Fibroblast of lung (primary cell): ENCODE results near the gene KCNIP4. TPM values are rescaled to one million over a fixed set of nuclear protein-coding genes. Genes with fewer than 3 reads are reported as not detected.

Source experiments
- DNase-seq, 2 donors: peaks; one replicate each; pipeline versions ENCODE4 v3.0.0 to v3.0.0-alpha.2; 2010; ENCODE audit warnings: low read depth in 2 of 2
- H2AFZ ChIP-seq: 2 replicates; pipeline ENCODE4 v1.5.1; 2012; ENCODE audit warnings: low read length, control low read depth, inconsistent platforms
- H3K27ac ChIP-seq: 2 replicates; pipeline ENCODE4 v1.5.1; 2011; ENCODE audit warnings: low read length, control low read depth; ENCODE audit not compliant: insufficient read depth
- H3K27me3 ChIP-seq: 2 replicates; pipeline ENCODE4 v1.5.1; 2011; ENCODE audit warnings: mild to moderate bottlenecking, low read length; ENCODE audit not compliant: control insufficient read depth, insufficient read depth
- H3K36me3 ChIP-seq: 2 replicates; pipeline ENCODE4 v1.5.1; 2011; ENCODE audit warnings: low read length; ENCODE audit not compliant: control insufficient read depth, insufficient read depth
- H3K4me1 ChIP-seq: 2 replicates; pipeline ENCODE4 v1.5.1; 2011; ENCODE audit warnings: low read length; ENCODE audit not compliant: control insufficient read depth, insufficient read depth; ENCODE audit errors: extremely low read depth
- H3K4me2 ChIP-seq: 2 replicates; pipeline ENCODE4 v1.5.1; 2011; ENCODE audit warnings: low read length, control low read depth; ENCODE audit not compliant: insufficient read depth; ENCODE audit errors: extremely low read depth
- H3K4me3 ChIP-seq, 4 experiments: fragments of 200-600 bp in 1 of 4; sonication (generic) in 1 of 4; replicated peaks in 1 of 4; 2 replicates each; pipeline ENCODE4 v1.5.1; 2011 to 2016; ENCODE audit warnings: low read length in 4 of 4, low read depth in 3 of 4, mild to moderate bottlenecking in 3 of 4, control low read depth in 2 of 4, inconsistent platforms in 1 of 4, mixed read lengths in 1 of 4; ENCODE audit not compliant: insufficient read depth in 1 of 4; ENCODE audit errors: control extremely low read depth in 1 of 4
- H3K79me2 ChIP-seq: 2 replicates; pipeline ENCODE4 v1.5.1; 2012; ENCODE audit warnings: mild to moderate bottlenecking, low read length, inconsistent platforms; ENCODE audit not compliant: control insufficient read depth, insufficient read depth
- H3K9ac ChIP-seq: 2 replicates; pipeline ENCODE4 v1.5.1; 2011; ENCODE audit warnings: mild to moderate bottlenecking, low read length, control low read depth; ENCODE audit not compliant: insufficient read depth
- H3K9me3 ChIP-seq: 2 replicates; pipeline ENCODE4 v1.5.1; 2012; ENCODE audit warnings: low read depth, low read length; ENCODE audit not compliant: control insufficient read depth, insufficient read depth
- H4K20me1 ChIP-seq: 2 replicates; pipeline ENCODE4 v1.5.1; 2011; ENCODE audit warnings: low read length; ENCODE audit not compliant: control insufficient read depth, insufficient read depth; ENCODE audit errors: extremely low read depth
- CTCF ChIP-seq, 2 donors: IDR thresholded peaks in 1 of 2; conservative IDR thresholded peaks in 1 of 2; 1 replicate in 1 of 2; 2 replicates in 1 of 2; pipeline ENCODE4 v1.5.1; 2011 to 2012; ENCODE audit warnings: low read length in 2 of 2, control low read depth in 1 of 2, inconsistent platforms in 1 of 2, low read depth in 1 of 2, mild to moderate bottlenecking in 1 of 2
- EZH2 ChIP-seq: IDR thresholded peaks from 2 replicates; pipeline ENCODE4 v1.5.1; 2012; ENCODE audit warnings: low read length, control low read depth, mild to moderate bottlenecking; ENCODE audit errors: missing control alignments
- polyA plus RNA-seq, 2 donors: library from polyadenylated mRNA; depleted of rRNA in 1 of 2; stranded (reverse) in 1 of 2; unstranded in 1 of 2; fragments of >200 nt; gene quantifications; 2 replicates each; pipeline ENCODE4 v1.2.1, GENCODE V29; 2011 to 2012; ENCODE audit warnings: missing spikeins in 1 of 2
- total RNA-seq: library from RNA; depleted of rRNA; stranded (reverse); fragments of >200 nt; gene quantifications from 2 replicates; pipeline ENCODE4 v1.2.1, GENCODE V29; 2014

The KCNIP4 gene
- total and polyA plus RNA-seq, 2 donors (not counting 1 experiment from before 2014, with no cell fraction given) = not detected

- no peak overlapping the region for H3K27ac ChIP-seq
- TF ChIP-seq EZH2 = no peak
- TF ChIP-seq CTCF (conservative IDR thresholded peaks at IDR 0.05 in 1 of 2, IDR thresholded peaks at IDR 0.05 in 1 of 2; ENCODE audit: low read depth in 1 of 2, low read length in 2 of 2) = no peak
- no peaks in the 10 kb centered on the region for H4K20me1 ChIP-seq
- H3K4me2 ChIP-seq = no peak overlapping the region
- H3K4me3 ChIP-seq = no peak overlapping the region
- DNase-seq = no peak
- no peaks in the 10 kb centered on the region for H3K4me1 ChIP-seq
- no peak overlapping the region for H3K9ac ChIP-seq
- H3K79me2 ChIP-seq = no peaks in the 10 kb centered on the region
- no peak overlapping the region for H2AFZ ChIP-seq
- no peaks in the 10 kb centered on the region for H3K36me3 ChIP-seq
- H3K9me3 ChIP-seq = no peaks in the 10 kb centered on the region
- H3K27me3 ChIP-seq = no peaks in the 10 kb centered on the region
Observed at GRCh38 chr4:21304540-21304887, 644.1 kb downstream of the KCNIP4 start.

GRCh38 chr4:21290562-21290961 is 658.0 kb downstream of the KCNIP4 start:
- Histone ChIP-seq H3K4me3 (no peak overlapping the region), H3K36me3 (no peaks in the 10 kb centered on the region), H3K9ac (no peak overlapping the region), H3K9me3 (no peaks in the 10 kb centered on the region), H3K27ac (no peak overlapping the region), H2AFZ (no peak overlapping the region), H3K4me1 (no peaks in the 10 kb centered on the region), H3K27me3 (no peaks in the 10 kb centered on the region), H3K4me2 (no peak overlapping the region), H4K20me1 (no peaks in the 10 kb centered on the region), H3K79me2 (no peaks in the 10 kb centered on the region)
- TF ChIP-seq CTCF (conservative IDR thresholded peaks at IDR 0.05 in 1 of 2, IDR thresholded peaks at IDR 0.05 in 1 of 2; ENCODE audit: low read depth in 1 of 2, low read length in 2 of 2) (no peak), EZH2 (no peak)
- DNase-seq = no peak

- no peak overlapping the region for H2AFZ ChIP-seq
- no peak overlapping the region for H3K27ac ChIP-seq
- no peaks in the 10 kb centered on the region for H3K9me3 ChIP-seq
- H3K27me3 ChIP-seq = no peaks in the 10 kb centered on the region
- DNase-seq = no peak
- no peak overlapping the region for H3K4me2 ChIP-seq
- H3K9ac ChIP-seq = no peak overlapping the region
- no peak overlapping the region for H3K4me3 ChIP-seq
- TF ChIP-seq EZH2 (no peak), CTCF (conservative IDR thresholded peaks at IDR 0.05 in 1 of 2, IDR thresholded peaks at IDR 0.05 in 1 of 2; ENCODE audit: low read depth in 1 of 2, low read length in 2 of 2) (no peak)
- no peaks in the 10 kb centered on the region for H4K20me1 ChIP-seq
- H3K79me2 ChIP-seq = no peaks in the 10 kb centered on the region
- no peaks in the 10 kb centered on the region for H3K4me1 ChIP-seq
- no peaks in the 10 kb centered on the region for H3K36me3 ChIP-seq
Observed at GRCh38 chr4:21276046-21276445, 672.5 kb downstream of the KCNIP4 start.
